GM12892 (cell line): ENCODE measurements around the gene HES1.
"Not testable (repeated sequence)": the region's sequence is repeated elsewhere in the genome, so short reads cannot be mapped to it uniquely, and the experiment has no call there.

ENCODE experiments used
- DNase-seq: peaks from one replicate; pipeline ENCODE4 v3.0.0; 2011; ENCODE audit not compliant: insufficient read length
- FAIRE-seq: peaks from 2 replicates; lab custom pipeline; 2011; peaks lifted over from hg19 to GRCh38; lab: Jason Lieb, UNC
- POLR2A ChIP-seq: IDR thresholded peaks from 2 replicates; pipeline ENCODE4 v1.6.1; 2011; ENCODE audit warnings: low read depth, low read length, control low read depth
- POLR2AphosphoS5 ChIP-seq: IDR thresholded peaks from 2 replicates; pipeline ENCODE4 v1.6.1; 2011; ENCODE audit warnings: low read depth, low read length, control low read depth
- TAF1 ChIP-seq: IDR thresholded peaks from 2 replicates; pipeline ENCODE4 v1.6.1; 2011; ENCODE audit warnings: low read depth, mild to moderate bottlenecking, control low read depth, low read length, borderline replicate concordance

HES1 gene

DNA sequence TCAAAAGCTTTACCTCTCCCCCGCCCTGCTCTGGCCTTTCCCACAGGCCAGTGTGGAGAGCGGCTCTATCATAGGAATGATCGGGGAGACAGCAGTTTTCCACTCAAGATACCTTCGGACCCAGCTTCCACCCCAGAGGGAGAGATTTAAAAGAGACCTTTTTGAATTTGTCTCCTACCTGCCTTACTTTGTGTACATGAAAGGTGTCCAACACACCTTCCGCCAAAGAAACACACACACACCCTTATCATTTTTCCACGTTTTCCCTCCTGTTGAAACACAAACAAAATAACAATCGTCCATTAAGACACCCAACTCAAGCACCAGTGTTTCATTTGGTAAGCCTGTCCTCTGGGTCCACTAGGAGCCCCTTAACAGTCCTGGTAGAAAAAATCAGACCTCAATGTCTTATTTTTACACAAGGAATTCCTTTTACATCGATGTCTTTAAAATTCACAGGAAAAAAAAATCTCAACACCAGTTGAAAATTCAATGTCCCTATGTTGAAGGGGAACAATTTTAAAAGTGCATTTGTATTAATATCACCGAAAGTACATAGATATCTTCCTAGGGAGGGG lies 4.0 kb downstream of the HES1 start:
- FAIRE-seq, result no peak

DNA sequence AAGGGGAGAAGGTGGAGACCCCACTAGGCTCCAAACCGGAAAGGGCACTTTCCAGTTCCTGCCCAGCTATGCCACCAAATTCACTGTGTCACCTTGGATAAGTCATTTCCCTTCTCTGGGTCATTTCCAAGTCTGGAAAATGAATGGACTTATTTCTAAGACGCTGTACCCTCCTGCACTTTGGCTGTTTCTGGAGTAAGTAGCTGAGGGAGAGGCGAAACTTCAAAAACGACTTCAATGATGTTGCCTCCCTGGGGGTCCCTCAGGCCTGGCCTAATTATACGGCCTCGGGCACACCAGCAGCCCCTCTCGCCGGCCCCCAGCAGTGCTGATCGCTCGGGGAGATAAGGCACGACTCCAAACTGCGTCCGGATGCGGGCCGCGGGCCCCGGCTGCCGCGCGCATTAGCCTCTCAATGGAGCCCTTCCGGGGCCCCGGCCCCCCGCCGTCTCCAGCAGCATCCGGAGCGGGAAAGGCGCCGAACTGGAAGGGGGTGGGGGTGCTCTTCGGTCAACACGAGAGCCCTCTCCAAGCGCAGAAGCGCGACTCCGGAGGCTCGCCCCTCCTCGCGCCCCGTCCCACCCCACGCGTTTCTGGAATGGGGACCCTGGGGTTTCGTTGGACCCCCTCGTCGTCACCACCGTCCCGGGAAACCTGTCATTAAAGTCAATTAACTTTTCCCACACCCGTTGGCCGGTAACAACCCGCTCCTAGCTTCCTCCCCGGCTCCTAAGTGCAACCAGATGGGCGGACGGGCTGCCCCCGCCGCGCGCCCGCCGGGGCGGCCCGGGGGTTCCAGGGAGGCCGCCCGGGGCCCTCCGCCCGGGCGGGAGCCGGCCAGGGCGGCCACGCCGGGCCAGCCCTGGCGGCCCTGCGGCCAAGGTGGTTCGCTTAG lies 4.8 kb downstream of the HES1 start:
- DNase-seq, result peak; percentile 46
- FAIRE-seq, result no peak
- TF ChIP-seq POLR2A (peak; percentile 53; the same call in 1 of the 2 replicates), POLR2AphosphoS5 (no peak)

More for the DNA sequence above, 4.0 kb downstream of the HES1 start:
- DNase-seq, result no peak
- TF ChIP-seq POLR2AphosphoS5, result no peak
- no peak for TF ChIP-seq POLR2A
- TF ChIP-seq TAF1, result no peak

DNA sequence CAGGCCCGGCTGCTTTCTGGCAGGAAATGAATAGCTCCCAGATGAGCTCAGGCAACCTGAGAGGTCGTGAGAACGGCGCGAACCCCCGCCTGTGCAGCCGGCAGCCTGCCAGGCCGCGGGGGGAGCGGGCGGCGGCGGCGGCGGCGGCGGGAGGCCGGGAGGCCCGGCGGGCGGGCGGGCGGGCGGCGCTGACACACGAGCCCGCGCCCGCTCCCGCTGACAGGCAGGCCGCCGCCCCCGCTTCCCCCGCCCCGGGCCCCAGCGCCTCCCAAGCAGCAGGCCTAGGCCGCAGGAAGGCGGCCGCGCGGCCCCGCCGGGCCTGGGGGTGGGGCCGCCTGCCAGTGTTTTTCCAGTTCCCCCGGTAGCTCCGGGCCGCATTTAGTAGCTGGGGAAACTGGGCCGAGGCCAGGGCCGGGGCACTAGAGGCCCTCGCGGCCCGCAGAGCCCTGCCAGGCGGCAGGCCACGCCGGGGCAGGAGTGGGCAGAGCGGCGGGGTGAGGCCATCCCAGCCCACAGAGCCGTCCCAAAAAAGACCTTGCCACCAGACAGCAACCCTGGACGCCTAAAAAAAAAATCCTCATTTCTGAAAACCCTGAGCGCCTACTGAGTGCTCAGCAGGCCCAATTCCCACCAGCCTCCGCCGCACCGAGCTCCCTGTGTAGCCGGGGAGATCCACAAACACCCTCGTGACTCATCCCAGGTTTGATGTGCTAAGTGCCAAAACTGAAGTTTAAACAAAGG lies 5.6 kb downstream of the HES1 start:
- TF ChIP-seq POLR2AphosphoS5 (no peak), POLR2A (no peak), TAF1 (no peak)
- DNase-seq (peak; percentile 74), FAIRE-seq (peak; percentile 67)

DNA sequence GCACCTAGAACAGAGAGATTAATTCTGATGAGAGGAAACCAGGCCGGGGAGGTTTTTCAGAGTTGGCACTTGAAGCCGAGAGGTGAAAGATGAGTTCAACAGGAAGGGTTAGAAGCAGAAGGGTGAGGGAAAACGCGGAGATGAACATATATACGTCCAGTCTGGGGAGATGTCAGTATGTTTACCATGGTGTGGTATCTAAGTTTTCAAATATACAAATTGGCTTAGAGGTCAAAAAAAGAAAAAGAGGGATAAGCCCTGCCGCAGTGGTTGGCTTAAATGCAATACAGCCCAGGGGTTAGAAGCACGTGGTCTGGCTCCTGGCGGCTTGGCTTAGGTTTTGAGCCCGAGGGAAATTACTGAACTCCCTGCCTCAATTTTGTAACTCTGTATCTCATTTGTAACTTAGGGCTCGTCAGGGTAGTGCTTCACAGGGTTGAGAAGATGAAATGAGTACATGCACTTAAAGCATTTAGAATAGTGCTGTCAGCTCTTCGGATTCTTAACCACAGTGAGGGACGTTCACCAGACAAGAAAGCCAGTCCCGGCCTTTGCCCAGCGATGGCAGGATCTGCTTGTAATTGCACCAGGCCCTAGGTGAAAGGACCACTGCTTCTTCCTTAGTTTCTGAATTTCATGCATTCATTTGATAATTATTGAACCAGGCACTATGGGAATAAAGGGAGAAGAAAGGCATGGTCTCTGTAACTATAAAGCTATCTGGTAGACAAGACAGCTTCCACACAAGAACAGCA lies 6.4 kb downstream of the HES1 start:
- DNase-seq (no peak), FAIRE-seq (peak; percentile 53)
- TF ChIP-seq POLR2A (no peak), POLR2AphosphoS5 (no peak), TAF1 (no peak)

DNA sequence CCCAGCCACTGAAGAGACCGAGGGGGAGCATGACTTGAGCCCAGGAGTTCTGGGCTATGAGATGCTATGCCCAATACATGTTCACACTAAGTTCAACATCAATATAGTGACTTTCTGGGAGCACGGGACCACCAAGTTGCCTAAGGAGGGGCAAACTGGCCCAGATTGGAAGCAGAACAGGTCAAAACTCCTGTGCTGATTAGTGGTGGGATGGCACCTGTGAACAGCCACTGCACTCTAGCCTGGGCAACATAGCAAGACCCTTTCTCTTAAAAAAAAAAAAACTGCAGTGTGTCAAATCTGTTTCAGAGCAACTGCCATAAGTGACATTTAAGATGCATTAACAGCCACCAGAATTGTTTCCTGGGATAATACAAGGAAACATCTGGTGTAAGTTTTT lies 9.8 kb downstream of the HES1 start:
- DNase-seq (no peak), FAIRE-seq (no peak)
- TF ChIP-seq TAF1 (no peak), POLR2AphosphoS5 (no peak), POLR2A (no peak)

DNA sequence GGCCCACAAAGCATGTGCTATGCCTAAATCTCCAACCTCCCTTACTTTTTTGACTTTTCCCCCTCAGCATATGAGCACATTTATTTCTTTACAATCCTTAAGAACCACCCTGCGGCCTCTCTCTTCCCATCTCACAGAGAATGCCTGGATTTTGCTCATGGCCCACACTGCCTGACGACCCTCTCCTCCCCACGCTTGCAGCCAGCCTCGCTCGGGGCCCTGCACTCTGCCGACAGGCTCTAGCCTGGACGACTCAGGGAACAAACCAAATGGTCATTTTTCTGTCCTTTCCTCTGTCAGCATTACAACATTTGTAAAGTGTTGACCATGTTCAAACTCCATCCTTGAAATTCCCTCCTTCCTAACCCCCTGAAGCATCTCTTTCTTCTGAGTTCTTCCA lies 11.7 kb downstream of the HES1 start:
- no peak for TF ChIP-seq POLR2AphosphoS5
- TF ChIP-seq POLR2A, result no peak
- no peak for TF ChIP-seq TAF1
- DNase-seq (no peak), FAIRE-seq (no peak)

DNA sequence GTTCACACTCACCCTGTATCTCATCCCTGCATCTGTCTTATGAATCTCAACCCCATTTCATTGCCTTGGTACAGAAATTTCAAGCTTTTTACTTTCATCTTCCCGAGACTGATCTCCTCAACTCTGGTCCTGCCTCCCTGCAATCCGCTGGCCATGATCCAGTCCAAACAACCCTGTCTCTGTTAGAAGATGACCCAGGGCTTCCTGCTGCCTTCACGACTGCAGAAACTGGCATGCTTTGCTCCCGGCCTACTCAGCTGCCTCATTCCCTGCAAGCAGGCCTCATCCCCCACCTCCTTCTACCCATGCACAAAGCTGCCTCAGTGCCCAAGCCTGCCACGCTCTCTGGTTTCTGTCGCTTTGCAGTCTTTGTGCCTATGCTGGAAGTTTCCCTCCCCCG lies 12.4 kb downstream of the HES1 start:
- DNase-seq, result no peak
- no peak for FAIRE-seq
- TF ChIP-seq TAF1 (no peak), POLR2AphosphoS5 (no peak), POLR2A (no peak)

DNA sequence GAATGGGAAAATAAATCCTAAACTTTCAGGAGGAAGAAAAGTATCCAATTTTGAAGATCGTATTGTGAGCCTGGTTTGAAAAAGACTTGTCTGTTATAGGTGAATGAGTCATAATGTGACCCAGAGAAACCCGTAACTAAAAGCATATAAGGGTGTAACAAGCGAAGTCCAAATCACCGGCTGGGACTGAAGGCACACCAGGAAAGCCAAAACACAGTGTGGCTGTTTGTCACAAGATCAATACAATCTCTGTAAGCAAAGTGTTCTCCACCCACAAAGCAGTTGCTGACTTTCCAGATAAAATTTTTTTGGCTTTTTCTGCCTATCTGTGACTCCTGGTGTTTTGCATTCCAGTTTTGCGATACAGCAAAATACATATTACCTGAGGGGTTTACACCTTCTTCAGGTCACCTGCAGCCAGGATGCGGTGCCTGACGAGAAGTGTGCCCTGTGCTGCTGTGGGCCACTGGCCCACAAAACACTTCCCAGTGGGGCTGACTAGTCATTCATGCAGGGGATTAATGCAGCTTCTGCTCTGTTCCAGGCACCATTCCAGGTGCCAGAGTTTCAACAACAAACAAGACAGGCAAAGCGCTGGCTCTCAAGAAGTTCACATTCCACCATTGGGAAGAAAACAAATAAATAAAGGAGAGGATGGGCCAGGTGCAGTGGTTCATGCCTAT lies 14.4 kb downstream of the HES1 start:
- TF ChIP-seq POLR2A (no peak), POLR2AphosphoS5 (no peak), TAF1 (no peak)
- no peak for DNase-seq
- FAIRE-seq, result no peak

DNA sequence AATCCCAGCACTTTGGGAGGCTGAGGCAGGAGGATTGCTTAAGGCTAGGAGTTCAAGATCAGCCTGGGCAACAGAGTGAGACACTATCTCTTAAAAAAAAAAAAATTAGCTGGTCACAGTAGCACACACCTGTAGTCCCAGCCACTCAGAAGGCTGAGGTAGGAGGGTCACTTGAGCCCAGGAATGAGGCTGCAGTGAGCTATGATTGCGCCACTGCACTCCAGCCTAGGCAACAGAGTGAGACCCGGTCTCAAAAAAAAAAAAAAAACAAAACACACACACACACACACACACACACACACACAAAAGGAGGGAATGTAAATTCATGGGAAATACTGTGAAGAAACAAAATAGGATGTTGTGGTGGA lies 15.0 kb downstream of the HES1 start:
- DNase-seq, FAIRE-seq: not testable (repeated sequence)

DNA sequence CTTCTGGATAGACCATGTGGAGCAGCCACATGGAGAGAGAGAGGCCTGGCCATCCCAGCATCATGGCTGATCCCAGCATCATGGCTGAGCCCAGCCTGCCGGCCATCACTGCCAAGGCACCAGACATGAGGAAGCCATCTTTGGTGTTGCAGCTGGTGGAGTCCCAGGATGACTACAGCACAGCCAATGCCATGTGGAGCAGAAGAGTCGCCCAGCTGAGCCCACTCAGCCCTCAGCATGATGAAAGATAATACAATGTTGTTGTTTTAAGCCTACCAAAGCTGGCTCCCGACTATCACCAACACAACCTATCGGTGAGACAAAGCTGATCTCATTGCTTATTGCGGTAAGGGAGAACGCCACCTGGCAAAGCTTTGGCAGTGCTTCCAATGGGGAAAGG lies 18.4 kb downstream of the HES1 start:
- FAIRE-seq (no peak), DNase-seq (no peak)
- no peak for TF ChIP-seq TAF1
- no peak for TF ChIP-seq POLR2AphosphoS5
- TF ChIP-seq POLR2A, result no peak

DNA sequence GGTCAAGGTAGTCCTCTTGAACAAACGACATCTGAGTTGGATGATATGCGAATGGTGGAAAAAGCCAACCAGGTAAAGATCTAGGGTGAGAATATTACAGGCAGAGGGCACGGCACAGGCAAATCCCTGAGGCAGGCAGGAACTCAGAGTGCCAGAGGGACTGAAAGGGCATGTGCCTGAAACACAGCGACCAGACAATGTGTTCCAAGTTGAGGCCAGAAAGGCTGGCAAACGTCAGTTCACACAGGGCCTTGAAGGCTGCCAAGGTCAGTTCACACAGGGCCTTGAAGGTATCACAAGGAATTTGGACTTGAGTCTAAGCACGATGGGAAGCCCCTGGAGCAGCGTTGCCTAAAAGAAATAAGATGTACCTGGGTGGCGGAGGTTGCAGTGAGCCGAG lies 20.1 kb downstream of the HES1 start:
- FAIRE-seq, result no peak
- no peak for DNase-seq
- TF ChIP-seq POLR2AphosphoS5 (no peak), POLR2A (no peak), TAF1 (no peak)
